Stimulated activated CD8-positive, alpha-beta memory T cell treated with anti-CD3 and anti-CD28 coated beads, Interleukin-7, amount 100 ng/mL, for 1 hour (primary cell): Measurements from ENCODE around the gene ARAF.
"Not testable (repeated sequence)": the region's sequence is repeated elsewhere in the genome, so short reads cannot be mapped to it uniquely, and the experiment has no call there.

Experiments used
- DNase-seq, 2 donors: peaks; one replicate each; pipeline ENCODE4 v3.0.0-alpha.2; 2020; ENCODE audit warnings: low read depth in 2 of 2

ARAF gene

GRCh38 chrX:47560934-47561658 lies at the start of gene ARAF:
Gene ARAF (plus strand): TSS chrX:47561205. CDS start chrX:47562968, 1,763 bp downstream.
- peak; percentile 82 to 83 for DNase-seq

- DNase-seq: not testable (repeated sequence)
These were observed 48.6 kb upstream of the ARAF start for GRCh38 chrX:47512383-47512782.

DNA sequence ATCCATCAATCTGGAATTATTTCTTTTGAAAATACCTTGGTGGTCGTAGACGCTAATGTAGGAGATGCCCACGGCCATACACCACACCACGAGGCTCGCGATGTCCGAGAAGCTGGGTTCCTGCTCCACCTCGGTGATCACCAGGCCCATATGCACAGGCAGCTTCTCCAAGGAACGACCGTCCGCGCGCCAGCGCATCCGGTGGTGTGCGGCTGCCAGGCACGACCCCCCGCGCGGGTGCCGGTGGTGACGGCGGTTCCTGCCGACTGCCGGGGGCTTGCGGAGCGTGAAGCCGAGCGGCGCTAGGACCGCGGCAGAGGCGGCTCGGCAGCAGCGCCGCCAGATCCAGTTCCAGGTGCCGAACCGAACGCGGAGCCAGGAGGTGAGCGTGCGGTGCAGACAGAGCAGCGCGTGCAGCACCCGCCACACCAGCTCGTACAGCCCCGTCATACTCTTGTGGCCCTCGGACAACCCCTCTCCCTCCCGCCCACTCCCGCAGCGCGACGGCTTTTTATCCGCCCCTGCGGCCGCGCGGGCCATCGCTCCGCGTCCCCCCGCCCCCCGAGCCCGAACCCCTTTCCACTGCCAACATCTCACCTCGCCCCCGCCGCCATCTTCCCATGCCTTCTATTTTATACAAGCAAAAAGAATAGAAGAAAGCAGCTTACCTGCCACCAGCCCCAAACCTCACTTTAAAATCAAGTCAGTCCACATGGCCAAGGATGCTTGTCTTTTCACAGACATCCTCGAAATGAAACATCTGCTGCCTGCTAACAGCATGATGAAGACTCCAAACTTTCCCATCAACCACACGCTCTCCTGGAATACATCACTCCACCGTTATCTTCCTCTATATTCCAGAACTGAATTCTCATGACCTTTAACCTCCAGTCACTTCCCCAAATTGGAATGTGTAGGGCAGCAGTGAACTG lies 47.7 kb upstream of the ARAF start:
- DNase-seq: not testable (repeated sequence)

GRCh38 chrX:47514533-47515235 lies 46.3 kb upstream of the ARAF start:
- no peak for DNase-seq

- no peak for DNase-seq
These were observed 44.9 kb upstream of the ARAF start for GRCh38 chrX:47515941-47516665.

GRCh38 chrX:47518144-47518543 lies 42.9 kb upstream of the ARAF start:
- DNase-seq: no peak

- DNase-seq: peak; percentile 64
These were observed 37.7 kb upstream of the ARAF start for GRCh38 chrX:47523297-47523696.

DNA sequence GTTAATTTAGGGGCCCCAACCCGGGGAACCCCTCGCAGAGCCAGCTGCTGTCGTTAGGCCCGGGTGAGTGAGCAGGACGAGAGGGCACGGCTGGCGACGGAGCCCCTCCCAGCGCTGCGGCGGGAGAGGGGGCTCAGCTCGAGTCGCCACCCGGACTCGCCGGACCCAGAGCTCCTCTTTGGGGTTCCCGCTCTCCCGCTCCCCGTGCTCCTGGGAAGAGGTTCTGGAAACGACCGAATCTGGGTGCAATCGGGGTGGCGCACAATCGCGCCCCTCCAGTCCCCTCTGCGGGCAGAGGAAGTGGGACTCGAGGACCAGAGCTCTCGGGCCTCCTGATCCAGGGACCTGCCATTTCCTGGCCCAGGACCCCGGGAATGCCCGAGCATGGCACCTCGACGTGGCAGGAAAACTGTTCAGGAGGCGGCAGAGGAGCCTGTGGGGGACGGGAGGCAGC lies 37.3 kb upstream of the ARAF start:
- no peak for DNase-seq

- no peak for DNase-seq
These were observed 31.5 kb upstream of the ARAF start for GRCh38 chrX:47529548-47529947.

DNA sequence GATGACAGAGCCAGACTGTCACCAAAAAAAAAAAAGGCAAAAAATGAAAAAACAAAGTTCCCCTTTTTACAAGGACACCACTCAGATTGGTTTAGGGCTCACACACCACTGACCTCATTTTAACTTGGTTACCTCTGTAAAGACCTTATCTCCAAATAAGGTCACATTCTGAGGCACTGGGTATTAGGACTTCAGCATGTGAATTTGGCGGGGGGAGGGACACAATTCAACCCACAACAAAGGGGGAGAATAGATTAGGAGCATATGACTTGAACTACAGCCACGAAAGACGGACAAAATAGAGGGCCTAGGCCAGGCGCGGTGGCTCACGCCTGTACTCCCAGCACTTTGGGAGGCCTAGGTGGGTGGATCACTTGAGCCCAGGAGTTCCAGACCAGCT lies 31.0 kb upstream of the ARAF start:
- DNase-seq: no peak

DNA sequence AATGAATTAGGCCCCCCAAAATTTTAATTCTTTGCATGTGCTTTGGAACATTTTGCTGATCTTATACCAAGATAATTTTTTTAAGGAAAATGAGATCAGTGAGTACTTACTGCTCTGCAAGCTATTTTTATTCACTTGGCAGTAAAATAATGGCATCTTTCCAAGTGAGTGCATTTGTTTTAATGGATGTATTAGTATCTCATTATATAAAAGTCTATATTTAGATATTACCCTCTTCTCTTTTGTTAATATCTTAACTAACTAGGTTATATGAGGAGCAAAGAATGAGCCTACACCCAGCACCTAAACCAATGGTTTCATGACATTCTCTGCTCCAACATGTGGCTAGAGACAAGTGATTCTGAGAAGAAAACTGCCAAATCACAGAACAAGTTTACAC lies 21.1 kb upstream of the ARAF start:
- no peak for DNase-seq

- DNase-seq: no peak
These were observed 20.1 kb upstream of the ARAF start for GRCh38 chrX:47540754-47541538.

- DNase-seq: no peak
These were observed 17.5 kb upstream of the ARAF start for GRCh38 chrX:47543496-47543895.

DNA sequence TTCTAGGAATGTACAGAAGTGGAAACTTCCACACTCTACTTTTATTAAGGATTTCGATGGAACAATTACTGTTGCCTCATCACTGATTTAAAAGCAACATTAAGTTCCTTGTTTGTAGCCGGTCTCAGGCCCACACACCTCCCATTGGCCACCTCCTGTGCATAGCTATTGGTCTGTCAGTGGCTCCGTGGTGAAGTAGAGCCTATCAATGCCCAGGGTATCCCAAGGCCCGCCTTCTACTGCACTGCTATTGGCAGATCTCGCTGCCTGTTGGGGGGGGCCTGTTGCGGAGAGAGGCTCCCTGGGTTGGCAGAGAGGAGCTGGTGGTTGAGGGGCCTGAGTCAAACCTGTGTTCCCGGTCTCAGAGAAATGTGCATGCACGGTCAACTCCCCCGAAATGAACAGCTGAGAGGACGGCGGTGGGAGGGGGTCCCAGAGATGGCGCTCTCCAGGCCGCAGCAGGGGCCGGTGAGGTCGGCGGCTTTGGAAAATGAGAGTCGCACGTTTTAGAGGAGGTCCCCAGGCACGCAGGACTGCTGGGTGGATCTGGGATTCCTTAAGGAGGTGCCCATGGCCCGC lies 4.9 kb upstream of the ARAF start:
- peak; percentile 44 to 55 for DNase-seq

- DNase-seq: no peak
These were observed 2.6 kb upstream of the ARAF start for GRCh38 chrX:47558436-47558835.

GRCh38 chrX:47560179-47560933 lies 649 bp upstream of the ARAF start:
- DNase-seq: no peak

DNA sequence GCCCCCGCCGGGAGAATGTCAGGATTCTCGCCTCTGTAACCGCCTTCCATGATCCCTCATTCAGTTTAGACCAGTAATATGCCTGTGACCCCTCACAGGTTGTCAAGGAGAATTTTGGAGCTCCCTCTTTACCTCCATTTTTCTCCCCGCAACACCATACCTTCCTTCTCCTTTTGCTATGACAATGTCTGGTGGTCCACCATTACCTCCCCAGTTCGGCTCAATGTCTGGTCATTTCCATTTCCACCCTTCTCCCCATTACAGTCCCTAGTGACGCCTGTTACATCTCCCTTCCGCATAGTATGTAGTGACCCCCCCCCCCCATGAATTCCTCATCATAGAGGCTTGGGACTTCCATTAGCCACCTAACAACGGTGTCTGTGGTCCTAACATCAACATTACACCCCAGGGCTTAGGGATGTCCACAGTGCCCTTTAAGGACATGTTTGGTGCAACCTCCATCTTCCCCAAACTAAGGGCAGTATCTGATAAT lies 700 bp downstream of the ARAF start:
- no peak for DNase-seq

DNA sequence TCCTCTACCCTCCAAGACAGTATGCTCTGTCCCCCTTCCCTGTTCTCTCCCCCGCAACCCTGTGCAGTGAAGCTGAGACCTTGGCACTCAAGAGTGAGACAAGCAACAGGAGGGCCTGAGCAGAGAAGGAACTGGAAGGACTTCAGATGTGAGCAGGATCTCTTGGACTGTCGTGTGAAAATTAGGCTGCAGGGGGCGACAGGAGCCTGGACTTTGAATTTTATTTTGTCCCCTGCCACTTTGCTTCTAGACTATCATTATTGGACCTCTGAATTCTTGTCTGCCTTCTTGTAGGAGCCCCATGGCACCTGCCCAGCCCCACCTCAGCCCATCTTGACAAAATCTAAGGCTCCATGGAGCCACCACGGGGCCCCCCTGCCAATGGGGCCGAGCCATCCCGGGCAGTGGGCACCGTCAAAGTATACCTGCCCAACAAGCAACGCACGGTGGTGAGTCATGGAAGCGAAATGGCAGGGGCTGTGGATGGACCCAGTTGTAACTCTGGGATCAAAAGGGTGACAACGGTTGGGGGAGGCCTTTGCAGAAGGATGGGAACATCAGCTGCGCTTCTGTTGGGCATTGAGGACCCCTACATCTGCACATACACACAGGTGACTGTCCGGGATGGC lies 1.7 kb downstream of the ARAF start:
- no peak for DNase-seq

- no peak for DNase-seq
These were observed 2.9 kb downstream of the ARAF start for GRCh38 chrX:47563801-47564315.
